Uterus (tissue), 2 donors: ENCODE data around the gene AP1G1.

Source experiments
- POLR2A ChIP-seq, 2 donors: fragments of 450-650 bp; IDR thresholded peaks; one replicate each; pipeline ENCODE4 v1.6.1; 2016; ENCODE audit warnings: antibody characterized with exemption in 2 of 2, mild to moderate bottlenecking in 1 of 2, moderate library complexity in 1 of 2
- TF ChIP-seq, protein P1 (sequence below), 4 experiments: fragments of 200-600 bp in 2 of 4; fragments of 450-650 bp in 2 of 4; sonication (generic) in 2 of 4; IDR thresholded peaks; one replicate each; pipeline ENCODE4 v1.5.1; 2016 to 2019; ENCODE audit warnings: antibody characterized with exemption in 4 of 4, mild to moderate bottlenecking in 2 of 4, moderate library complexity in 1 of 4

DNA sequence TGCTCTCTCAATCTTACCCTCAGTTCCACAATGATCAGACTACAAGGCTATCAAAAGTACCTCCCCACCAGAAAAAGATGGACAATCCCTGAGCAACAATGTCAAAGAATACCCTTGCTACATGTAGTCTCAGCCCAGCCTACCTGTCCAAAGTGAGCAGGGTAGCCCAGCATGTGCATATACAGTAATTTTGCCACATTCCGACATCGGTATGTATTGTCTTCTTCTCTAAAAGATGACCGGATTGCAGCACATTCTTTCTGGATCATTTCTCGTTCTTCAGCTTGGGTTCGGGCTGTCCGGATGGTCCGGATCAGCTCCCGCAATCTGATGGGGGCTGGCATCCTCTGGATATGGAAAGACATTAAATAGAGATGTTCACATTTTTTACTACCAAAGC lies 19.5 kb downstream of the AP1G1 start:
- TF ChIP-seq, protein P1, sequence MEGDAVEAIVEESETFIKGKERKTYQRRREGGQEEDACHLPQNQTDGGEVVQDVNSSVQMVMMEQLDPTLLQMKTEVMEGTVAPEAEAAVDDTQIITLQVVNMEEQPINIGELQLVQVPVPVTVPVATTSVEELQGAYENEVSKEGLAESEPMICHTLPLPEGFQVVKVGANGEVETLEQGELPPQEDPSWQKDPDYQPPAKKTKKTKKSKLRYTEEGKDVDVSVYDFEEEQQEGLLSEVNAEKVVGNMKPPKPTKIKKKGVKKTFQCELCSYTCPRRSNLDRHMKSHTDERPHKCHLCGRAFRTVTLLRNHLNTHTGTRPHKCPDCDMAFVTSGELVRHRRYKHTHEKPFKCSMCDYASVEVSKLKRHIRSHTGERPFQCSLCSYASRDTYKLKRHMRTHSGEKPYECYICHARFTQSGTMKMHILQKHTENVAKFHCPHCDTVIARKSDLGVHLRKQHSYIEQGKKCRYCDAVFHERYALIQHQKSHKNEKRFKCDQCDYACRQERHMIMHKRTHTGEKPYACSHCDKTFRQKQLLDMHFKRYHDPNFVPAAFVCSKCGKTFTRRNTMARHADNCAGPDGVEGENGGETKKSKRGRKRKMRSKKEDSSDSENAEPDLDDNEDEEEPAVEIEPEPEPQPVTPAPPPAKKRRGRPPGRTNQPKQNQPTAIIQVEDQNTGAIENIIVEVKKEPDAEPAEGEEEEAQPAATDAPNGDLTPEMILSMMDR (IDR thresholded peaks at IDR 0.05), result no peak
- no peak for TF ChIP-seq POLR2A (IDR thresholded peaks at IDR 0.05)
